GM23338 (cell line): ENCODE measurements around the gene NBDY. TPM values are rescaled to one million over a fixed set of nuclear protein-coding genes. Genes with fewer than 3 reads are reported as not detected.
"Not testable (repeated sequence)": the region's sequence is repeated elsewhere in the genome, so short reads cannot be mapped to it uniquely, and the experiment has no call there.

ENCODE experiments used
- ATAC-seq: fragments of 200-7000 bp; cut with Tn5 transposase; 3 replicates; pipeline ENCODE4 v1.9.1; 2020
- DNase-seq: peaks from one replicate; pipeline ENCODE4 v3.0.0-alpha.2; 2015; ENCODE audit warnings: low spot score
- H2AFZ ChIP-seq: fragments of 200-600 bp; sonication (generic); 2 replicates; pipeline ENCODE4 v1.8.0; 2016; ENCODE audit warnings: antibody characterized with exemption, mild to moderate bottlenecking, moderate library complexity
- H3F3A ChIP-seq: fragments of 200-600 bp; sonication (generic); replicated peaks from 2 replicates; pipeline ENCODE4 v1.8.0; 2017; ENCODE audit warnings: antibody characterized with exemption, mixed run types, low read depth
- H3K27ac ChIP-seq: fragments of 200-600 bp; sonication (generic); 2 replicates; pipeline ENCODE4 v1.6.1; 2016; ENCODE audit warnings: low read depth
- H3K27me3 ChIP-seq: fragments of 200-600 bp; sonication (generic); 2 replicates; pipeline ENCODE4 v1.8.0; 2016; ENCODE audit warnings: mild to moderate bottlenecking, mixed run types, moderate library complexity; ENCODE audit not compliant: insufficient read depth
- H3K36me3 ChIP-seq: fragments of 200-600 bp; sonication (generic); 2 replicates; pipeline ENCODE4 v1.8.0; 2016; ENCODE audit warnings: mild to moderate bottlenecking; ENCODE audit not compliant: insufficient read depth
- H3K4me1 ChIP-seq: fragments of 200-600 bp; sonication (generic); 2 replicates; pipeline ENCODE4 v1.8.0; 2016; ENCODE audit warnings: mild to moderate bottlenecking, moderate library complexity; ENCODE audit not compliant: insufficient read depth
- H3K4me2 ChIP-seq: fragments of 200-600 bp; sonication (generic); 2 replicates; pipeline ENCODE4 v1.7.1; 2017; ENCODE audit warnings: mixed run types
- H3K4me3 ChIP-seq: fragments of 200-600 bp; sonication (generic); 2 replicates; pipeline ENCODE4 v1.6.1; 2016; ENCODE audit warnings: mixed run types
- H3K79me2 ChIP-seq: fragments of 200-600 bp; sonication (generic); replicated peaks from 2 replicates; pipeline ENCODE4 v1.8.0; 2017; ENCODE audit warnings: mild to moderate bottlenecking; ENCODE audit not compliant: insufficient read depth
- H3K9me2 ChIP-seq: fragments of 200-600 bp; sonication (generic); 2 replicates; pipeline ENCODE4 v1.8.0; 2017; ENCODE audit not compliant: insufficient read depth
- H4K20me1 ChIP-seq: fragments of 200-600 bp; sonication (generic); replicated peaks from 2 replicates; pipeline ENCODE4 v1.8.0; 2017; ENCODE audit warnings: mild to moderate bottlenecking; ENCODE audit not compliant: insufficient read depth
- H3K27ac Mint-ChIP-seq: 2 replicates; pipeline ENCODE4 v1.8.0; 2020; ENCODE audit warnings: inconsistent platforms, mild to moderate bottlenecking, moderate library complexity, mixed read lengths
- H3K27me3 Mint-ChIP-seq: 3 replicates; pipeline ENCODE4 v1.8.0; 2022; ENCODE audit warnings: low read depth, mild to moderate bottlenecking, moderate library complexity, mixed read lengths, inconsistent platforms; ENCODE audit not compliant: insufficient read depth, poor library complexity
- H3K36me3 Mint-ChIP-seq: 3 replicates; pipeline ENCODE4 v1.8.0; 2021; ENCODE audit warnings: low read depth, mild to moderate bottlenecking, inconsistent platforms, moderate library complexity, mixed read lengths
- H3K4me1 Mint-ChIP-seq: 3 replicates; pipeline ENCODE4 v1.8.0; 2020; ENCODE audit warnings: mild to moderate bottlenecking, inconsistent platforms, mixed read lengths
- H3K4me3 Mint-ChIP-seq: 3 replicates; pipeline ENCODE4 v1.8.0; 2021; ENCODE audit warnings: moderate library complexity, mild to moderate bottlenecking, inconsistent platforms, mixed read lengths
- H3K9me3 Mint-ChIP-seq: 3 replicates; pipeline ENCODE4 v1.8.0; 2020; ENCODE audit warnings: moderate library complexity, mild to moderate bottlenecking, inconsistent platforms, mixed read lengths
- EZH2 ChIP-seq: fragments of 200-600 bp; sonication (generic); IDR thresholded peaks from one replicate; pipeline ENCODE4 v1.8.0; 2017; ENCODE audit warnings: antibody characterized with exemption, mild to moderate bottlenecking, low read depth; ENCODE audit not compliant: unreplicated experiment
- JUNB ChIP-seq: IDR thresholded peaks from one replicate; pipeline ENCODE4 v1.6.1; 2016; ENCODE audit warnings: antibody characterized with exemption; ENCODE audit not compliant: unreplicated experiment
- POLR2AphosphoS5 ChIP-seq: IDR thresholded peaks from 2 replicates; pipeline ENCODE4 v1.6.1; 2016; ENCODE audit warnings: antibody characterized with exemption, low read depth
- REST ChIP-seq: IDR thresholded peaks from one replicate; pipeline ENCODE4 v1.6.1; 2018; ENCODE audit warnings: antibody characterized with exemption; ENCODE audit not compliant: unreplicated experiment
- ZNF462 ChIP-seq: fragments of 250-450 bp; sonication (Bioruptor Pico); IDR thresholded peaks from 2 replicates; pipeline ENCODE4 v1.5.0; 2020; ENCODE audit warnings: mild to moderate bottlenecking, moderate library complexity
- polyA plus RNA-seq: library from polyadenylated mRNA; unstranded; fragments of >200 nt; fragmentation: Nextera tagmentation; extraction: Ambion mirVana; gene quantifications from 2 replicates; pipeline ENCODE4 v1.2.1, GENCODE V29; 2016
- total RNA-seq: library from RNA; depleted of rRNA; stranded (reverse); fragments of >200 nt; shearing (Covaris generic); gene quantifications from 2 replicates; pipeline ENCODE4 v1.2.3, GENCODE V29; 2014

NBDY gene
- total and polyA plus RNA-seq, 2 experiments from 2014 or later = 9.6 to 206 TPM

GRCh38 chrX:56806176-56806575 lies 77.1 kb downstream of the NBDY start:
- H3K79me2 ChIP-seq = peaks cover 27% of the 10 kb centered on the region
- H3K27ac Mint-ChIP-seq, H3K9me3 Mint-ChIP-seq, H3K9me2 ChIP-seq, DNase-seq, H3K27ac ChIP-seq, H4K20me1 ChIP-seq, H3K4me3 Mint-ChIP-seq, H3K4me3 ChIP-seq, ATAC-seq, H3K27me3 ChIP-seq, H2AFZ ChIP-seq, H3K36me3 ChIP-seq, H3K27me3 Mint-ChIP-seq, H3F3A ChIP-seq, H3K4me2 ChIP-seq, H3K4me1 ChIP-seq: not testable (repeated sequence)
- H3K36me3 Mint-ChIP-seq = peaks cover 25% of the 10 kb centered on the region
- H3K4me1 Mint-ChIP-seq = peaks cover 19% of the 10 kb centered on the region

GRCh38 chrX:56811599-56811998 lies 82.6 kb downstream of the NBDY start:
- ATAC-seq = no peak
- no peaks in the 10 kb centered on the region for H3F3A ChIP-seq
- H4K20me1 ChIP-seq = no peaks in the 10 kb centered on the region
- no peaks in the 10 kb centered on the region; the same call in 2 of the 3 replicates for H3K9me3 Mint-ChIP-seq
- H2AFZ ChIP-seq = no peak overlapping the region
- no peaks in the 10 kb centered on the region for H3K27me3 ChIP-seq
- no peak for DNase-seq
- H3K27ac ChIP-seq = no peak overlapping the region
- no peak overlapping the region for H3K27ac Mint-ChIP-seq
- no peak overlapping the region for H3K4me3 Mint-ChIP-seq
- H3K36me3 Mint-ChIP-seq = peaks cover 9% of the 10 kb centered on the region
- no peak overlapping the region for H3K4me3 ChIP-seq
- peaks cover 2% of the 10 kb centered on the region for H3K27me3 Mint-ChIP-seq
- H3K36me3 ChIP-seq = no peaks in the 10 kb centered on the region
- H3K4me1 Mint-ChIP-seq = peaks cover 18% of the 10 kb centered on the region; the same call in 2 of the 3 replicates
- TF ChIP-seq JUNB (no peak), ZNF462 (CRISPR knock-in tag) (no peak), POLR2AphosphoS5 (no peak), EZH2 (no peak), REST (no peak)
- no peaks in the 10 kb centered on the region for H3K4me1 ChIP-seq
- peaks cover 24% of the 10 kb centered on the region for H3K79me2 ChIP-seq
- H3K4me2 ChIP-seq = no peak overlapping the region
- H3K9me2 ChIP-seq = no peaks in the 10 kb centered on the region
